ENCODE measurements around the gene PLAC9. TPM values are rescaled to one million over a fixed set of nuclear protein-coding genes. Genes with fewer than 3 reads are reported as not detected.

The PLAC9 gene
- total RNA-seq, 1 donor from 2014 or later, result 1.5 TPM

DNA sequence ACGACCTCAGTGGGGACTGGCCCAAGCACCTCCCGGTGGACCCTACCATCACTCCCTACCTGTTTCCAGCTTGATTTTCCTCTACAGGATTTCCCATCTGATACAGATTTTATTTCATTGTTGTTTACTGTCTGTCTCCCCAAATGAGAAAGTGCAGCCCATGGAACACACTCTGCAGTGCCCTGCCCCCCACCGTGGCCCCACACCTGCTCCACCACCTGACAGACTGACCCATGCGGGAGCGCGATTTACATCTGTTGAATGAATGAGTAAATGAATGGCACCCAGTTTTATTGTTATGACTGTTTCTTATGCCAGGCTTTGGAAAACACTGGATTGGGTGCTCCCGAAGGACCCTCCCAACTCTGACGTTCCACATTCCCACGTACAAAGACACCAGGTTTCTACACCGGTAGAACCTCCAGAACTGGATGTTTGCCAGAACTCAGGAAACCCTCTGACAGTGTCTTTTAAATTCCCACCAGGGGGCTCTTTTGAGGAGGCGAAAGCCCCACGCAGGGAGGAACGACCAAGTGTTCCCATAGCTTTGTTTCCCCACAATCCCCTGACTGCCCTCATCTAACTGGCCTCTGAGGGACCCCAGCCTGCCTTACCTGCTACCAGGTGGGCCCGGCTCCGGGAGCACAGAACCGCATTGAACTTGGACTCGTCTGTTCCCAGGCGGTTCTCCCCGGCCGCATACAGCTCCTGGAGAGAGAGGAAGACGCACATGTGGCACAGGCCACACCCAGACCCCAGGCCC is 29.0 kb downstream of the PLAC9 start:
- no peaks in the 10 kb centered on the region for H3K9me3 Mint-ChIP-seq (ENCODE audit: unreplicated experiment)
- no peaks in the 10 kb centered on the region for H3K27me3 Mint-ChIP-seq (ENCODE audit: low read depth, unreplicated experiment)
- Histone ChIP-seq H3K4me2 (ENCODE audit: low read length) (no peak overlapping the region), H3K4me3 (ENCODE audit: insufficient read depth, low read depth, low read length) (no peak overlapping the region), H3K27ac (ENCODE audit: low read depth, low read length) (no peak overlapping the region), H3K9ac (ENCODE audit: low read length) (no peak overlapping the region), H3K79me2 (ENCODE audit: insufficient read depth, low read length) (peaks cover 3% of the 10 kb centered on the region), H3K4me1 (ENCODE audit: insufficient read depth, low read length) (peaks cover 54% of the 10 kb centered on the region), H4K20me1 (ENCODE audit: insufficient read depth, low read length) (peaks cover 50% of the 10 kb centered on the region), H3K27me3 (ENCODE audit: insufficient read depth, low read length) (no peaks in the 10 kb centered on the region), H2AFZ (ENCODE audit: low read depth, low read length) (no peak overlapping the region), H3K36me3 (ENCODE audit: insufficient read depth, low read length) (peaks cover 35% of the 10 kb centered on the region), H3K9me3 (ENCODE audit: insufficient read depth, low read depth, low read length) (no peaks in the 10 kb centered on the region)
- DNase-seq (ENCODE audit: low read depth) (no peak), FAIRE-seq (no peak)
- no peak for TF ChIP-seq EZH2 (IDR thresholded peaks at IDR 0.05; ENCODE audit: insufficient read depth, low read length)
- TF ChIP-seq CTCF (IDR thresholded peaks at IDR 0.05; ENCODE audit: insufficient read depth, low read depth, low read length), result no peak
- H3K27ac Mint-ChIP-seq (ENCODE audit: unreplicated experiment), result peak overlapping the region; percentile 18
- peaks cover 50% of the 10 kb centered on the region for H3K36me3 Mint-ChIP-seq (ENCODE audit: low read depth, unreplicated experiment)
- H3K4me3 Mint-ChIP-seq (ENCODE audit: unreplicated experiment), result no peak overlapping the region
- H3K4me1 Mint-ChIP-seq (ENCODE audit: low read depth, unreplicated experiment), result peaks cover 46% of the 10 kb centered on the region

- Histone ChIP-seq H4K20me1 (ENCODE audit: insufficient read depth, low read length) (peaks cover 70% of the 10 kb centered on the region), H3K9me3 (ENCODE audit: insufficient read depth, low read depth, low read length) (no peaks in the 10 kb centered on the region), H3K9ac (ENCODE audit: low read length) (no peak overlapping the region), H3K4me2 (ENCODE audit: low read length) (peak overlapping the region; percentile 55), H2AFZ (ENCODE audit: low read depth, low read length) (no peak overlapping the region), H3K4me1 (ENCODE audit: insufficient read depth, low read length) (peaks cover 40% of the 10 kb centered on the region), H3K27ac (ENCODE audit: low read depth, low read length) (no peak overlapping the region), H3K79me2 (ENCODE audit: insufficient read depth, low read length) (peaks cover 8% of the 10 kb centered on the region), H3K4me3 (ENCODE audit: insufficient read depth, low read depth, low read length) (no peak overlapping the region), H3K27me3 (ENCODE audit: insufficient read depth, low read length) (no peaks in the 10 kb centered on the region), H3K36me3 (ENCODE audit: insufficient read depth, low read length) (peaks cover 23% of the 10 kb centered on the region)
- TF ChIP-seq CTCF (IDR thresholded peaks at IDR 0.05; ENCODE audit: insufficient read depth, low read depth, low read length) (no peak), EZH2 (IDR thresholded peaks at IDR 0.05; ENCODE audit: insufficient read depth, low read length) (no peak)
- Mint-ChIP-seq H3K4me1 (ENCODE audit: low read depth, unreplicated experiment) (peaks cover 27% of the 10 kb centered on the region), H3K4me3 (ENCODE audit: unreplicated experiment) (no peak overlapping the region), H3K27ac (ENCODE audit: unreplicated experiment) (no peak overlapping the region), H3K27me3 (ENCODE audit: low read depth, unreplicated experiment) (no peaks in the 10 kb centered on the region), H3K36me3 (ENCODE audit: low read depth, unreplicated experiment) (peaks cover 32% of the 10 kb centered on the region), H3K9me3 (ENCODE audit: unreplicated experiment) (no peaks in the 10 kb centered on the region)
- no peak for FAIRE-seq
- peak; percentile 76 for DNase-seq (ENCODE audit: low read depth)
These were observed 31.3 kb downstream of the PLAC9 start for GRCh38 chr10:80163741-80164341.

GRCh38 chr10:80164596-80164995 is 32.1 kb downstream of the PLAC9 start:
- Histone ChIP-seq H3K36me3 (ENCODE audit: insufficient read depth, low read length) (peaks cover 19% of the 10 kb centered on the region), H3K9me3 (ENCODE audit: insufficient read depth, low read depth, low read length) (no peaks in the 10 kb centered on the region), H3K4me1 (ENCODE audit: insufficient read depth, low read length) (peaks cover 33% of the 10 kb centered on the region), H4K20me1 (ENCODE audit: insufficient read depth, low read length) (peaks cover 71% of the 10 kb centered on the region), H3K79me2 (ENCODE audit: insufficient read depth, low read length) (peaks cover 15% of the 10 kb centered on the region), H3K4me2 (ENCODE audit: low read length) (no peak overlapping the region), H3K27ac (ENCODE audit: low read depth, low read length) (no peak overlapping the region), H3K4me3 (ENCODE audit: insufficient read depth, low read depth, low read length) (no peak overlapping the region), H3K27me3 (ENCODE audit: insufficient read depth, low read length) (no peaks in the 10 kb centered on the region), H3K9ac (ENCODE audit: low read length) (no peak overlapping the region), H2AFZ (ENCODE audit: low read depth, low read length) (no peak overlapping the region)
- Mint-ChIP-seq H3K4me3 (ENCODE audit: unreplicated experiment) (no peak overlapping the region), H3K4me1 (ENCODE audit: low read depth, unreplicated experiment) (peaks cover 19% of the 10 kb centered on the region), H3K9me3 (ENCODE audit: unreplicated experiment) (no peaks in the 10 kb centered on the region), H3K36me3 (ENCODE audit: low read depth, unreplicated experiment) (peaks cover 27% of the 10 kb centered on the region), H3K27me3 (ENCODE audit: low read depth, unreplicated experiment) (no peaks in the 10 kb centered on the region), H3K27ac (ENCODE audit: unreplicated experiment) (no peak overlapping the region)
- TF ChIP-seq EZH2 (IDR thresholded peaks at IDR 0.05; ENCODE audit: insufficient read depth, low read length), result no peak
- TF ChIP-seq CTCF (IDR thresholded peaks at IDR 0.05; ENCODE audit: insufficient read depth, low read depth, low read length), result no peak
- no peak for FAIRE-seq
- no peak for DNase-seq (ENCODE audit: low read depth)

Measured in astrocyte (in vitro differentiated cells and primary cell).